ENCODE measurements around the gene RWDD4. TPM values are rescaled to one million over a fixed set of nuclear protein-coding genes. Genes with fewer than 3 reads are reported as not detected.

The RWDD4 gene
- total RNA-seq: 10 to 100 TPM; 30.5 to 40.3 (median 30.9) TPM

DNA sequence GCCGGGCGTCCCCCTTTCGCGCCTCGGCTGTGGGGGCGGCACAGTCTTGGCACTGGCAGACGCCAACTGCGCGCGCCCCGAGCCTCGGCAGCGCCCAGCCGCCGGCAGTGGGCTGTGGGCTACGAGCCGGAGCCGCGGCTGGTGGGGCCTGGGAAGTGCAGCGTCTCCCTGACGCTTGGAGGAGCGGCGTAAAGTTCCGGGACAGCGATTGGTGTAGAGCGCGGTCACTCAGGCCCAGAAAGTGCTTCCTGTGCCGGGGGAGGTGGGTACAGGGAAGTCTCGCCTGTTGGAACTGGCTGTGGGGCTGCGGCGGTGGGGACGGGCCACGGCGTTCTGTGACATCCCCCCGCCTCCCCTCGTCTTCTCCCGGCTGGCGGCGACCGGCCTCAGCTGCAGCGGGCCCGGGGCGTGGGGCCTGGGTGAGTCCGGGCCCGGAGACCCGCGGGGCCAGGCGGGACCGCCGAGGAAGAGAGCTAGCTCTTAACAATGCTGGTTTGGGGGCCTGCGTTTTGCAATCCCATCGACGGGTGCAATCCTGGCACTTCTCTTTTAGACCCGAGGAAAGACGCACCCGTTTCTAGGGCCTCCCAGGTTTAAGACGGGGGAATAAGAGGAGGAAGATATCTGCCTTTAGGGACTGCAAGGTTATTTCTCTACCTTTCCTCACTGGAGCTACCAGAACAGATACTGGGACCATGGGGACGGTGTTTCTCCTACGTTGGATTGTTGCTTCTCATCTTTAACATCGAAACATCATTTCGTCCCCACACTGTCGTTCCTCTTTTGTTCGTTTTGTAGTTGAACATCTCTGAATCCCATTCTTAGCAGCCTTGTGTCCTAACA, at the start of gene RWDD4, which contains the start of gene TRAPPC11:
Gene RWDD4 (minus strand): TSS at position 157 of the 843 bp plus-strand sequence. CDS start 233 bp downstream, outside the sequence.
Gene TRAPPC11 (plus strand): TSS at position 265 of the 843 bp plus-strand sequence. CDS start 4,575 bp downstream, outside the sequence.
- no peaks in the 10 kb centered on the region for H3K9me3 ChIP-seq
- H3K27ac ChIP-seq (replicated peaks in 1 of 4): peak within 1 kb of the TSS; percentile 86 to 94 (median 91)
- no peaks in the 10 kb centered on the region for H3K27me3 ChIP-seq
- 0% methylated on average over 13 of the region's 63 CpGs for WGBS
- DNase-seq (ENCODE audit: extremely low spot score): peak; percentile 99
- intact Hi-C loops (cut with DNase I): loop anchor here (2.0 to 10.0 kb wide), 3 partner anchors 54 to 186 kb away; no protein-coding TSS in a partner anchor
- H3K4me3 ChIP-seq: peak within 1 kb of the TSS; percentile 74 to 98 (median 89)
- TF ChIP-seq EP300 (IDR thresholded peaks at IDR 0.05) (no peak), CTCF (IDR thresholded peaks at IDR 0.05) (peak in 2 of 3 experiments; percentile 32 to 48), POLR2A (IDR thresholded peaks at IDR 0.05; ENCODE audit: low read depth) (peak; percentile 90), POLR2AphosphoS5 (IDR thresholded peaks at IDR 0.05) (peak; percentile 91 to 95)
- H3K36me3 ChIP-seq: peaks cover 0 to 25% (median 8%) of the 10 kb centered on the region in 4 donors
- H3K4me1 ChIP-seq: peaks cover 20 to 49% (median 43%) of the 10 kb centered on the region in 4 donors

DNA sequence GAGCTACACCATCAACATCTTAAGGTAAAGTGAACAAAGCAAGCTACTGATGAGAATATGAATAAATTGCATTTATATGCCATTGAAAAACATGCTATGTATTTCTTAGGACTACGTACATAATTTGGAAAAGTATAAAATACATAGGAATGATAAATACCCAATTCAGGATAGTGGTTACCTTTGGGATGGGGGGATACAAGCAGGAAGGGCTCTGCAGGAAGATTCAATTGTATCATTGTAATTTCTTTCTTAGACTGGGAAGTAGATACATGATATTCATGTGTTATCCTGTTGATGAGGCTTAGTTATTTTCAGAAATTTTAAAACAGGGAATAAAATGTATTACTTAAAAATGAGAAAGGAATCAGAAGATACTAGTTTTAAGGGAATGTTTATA, 43.5 kb upstream of the RWDD4 start:
- Histone ChIP-seq H3K36me3 (peaks cover 64 to 99% (median 87%) of the 10 kb centered on the region in 4 donors), H3K4me3 (no peak overlapping the region), H3K27ac (replicated peaks in 1 of 4) (no peak overlapping the region), H3K9me3 (no peaks in the 10 kb centered on the region), H3K27me3 (no peaks in the 10 kb centered on the region), H3K4me1 (no peaks in the 10 kb centered on the region)
- intact Hi-C loops (cut with DNase I): no loop called here
- WGBS: 50% methylated on average over 1 of the region's 1 CpG
- TF ChIP-seq CTCF (IDR thresholded peaks at IDR 0.05): no peak
- TF ChIP-seq EP300 (IDR thresholded peaks at IDR 0.05): no peak
- no peak for TF ChIP-seq POLR2A (IDR thresholded peaks at IDR 0.05; ENCODE audit: low read depth)
- no peak for TF ChIP-seq POLR2AphosphoS5 (IDR thresholded peaks at IDR 0.05)
- DNase-seq (ENCODE audit: extremely low spot score): no peak

DNA sequence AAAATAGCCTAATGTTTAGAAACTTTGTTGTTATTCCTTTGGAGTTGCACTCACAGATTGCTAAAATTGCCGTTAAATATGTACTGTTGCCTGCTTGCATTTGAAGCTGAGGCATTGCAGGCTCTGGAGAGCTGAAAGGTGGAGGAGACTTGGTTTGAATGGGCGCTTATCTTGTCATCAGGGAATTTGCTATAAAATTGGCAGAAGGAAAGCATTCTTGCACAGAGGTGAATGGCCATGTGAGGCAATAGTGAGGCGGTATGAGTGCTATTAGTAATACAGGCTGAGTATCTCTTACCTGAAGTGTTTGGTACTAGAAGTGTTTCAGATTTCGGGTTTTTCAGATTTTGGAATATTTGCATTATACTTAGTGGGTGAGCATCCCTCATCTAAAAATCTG, 41.4 kb upstream of the RWDD4 start:
- peaks cover 81 to 99% (median 90%) of the 10 kb centered on the region in 4 donors for H3K36me3 ChIP-seq
- intact Hi-C loops (cut with DNase I): no loop called here

DNA sequence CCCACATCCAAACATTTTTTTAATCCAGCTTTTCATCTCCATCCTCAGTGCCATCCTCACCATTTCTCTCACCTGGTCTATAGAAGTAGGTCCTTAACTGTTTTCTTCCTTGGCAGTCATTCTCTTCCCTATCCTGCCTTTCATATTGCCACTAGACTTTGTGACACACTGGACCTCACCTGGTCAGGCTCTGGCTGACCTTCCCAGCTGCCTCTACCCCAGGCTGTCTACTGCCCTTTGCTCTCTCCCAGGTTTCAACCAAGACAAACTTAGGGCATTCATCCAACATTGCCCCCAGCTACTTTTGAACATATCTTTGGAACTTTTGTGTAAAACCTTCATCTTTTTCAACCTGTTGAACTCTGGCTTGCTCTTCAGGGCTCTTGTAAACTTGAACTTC, 39.9 kb upstream of the RWDD4 start:
- no peak overlapping the region for H3K27ac ChIP-seq (replicated peaks in 1 of 4)
- no peak overlapping the region for H3K4me3 ChIP-seq
- peaks cover 86 to 100% (median 95%) of the 10 kb centered on the region in 4 donors for H3K36me3 ChIP-seq
- no peaks in the 10 kb centered on the region for H3K27me3 ChIP-seq
- no peak for DNase-seq (ENCODE audit: extremely low spot score)
- no peaks in the 10 kb centered on the region for H3K4me1 ChIP-seq
- no peak for TF ChIP-seq POLR2AphosphoS5 (IDR thresholded peaks at IDR 0.05)
- no peak for TF ChIP-seq POLR2A (IDR thresholded peaks at IDR 0.05; ENCODE audit: low read depth)
- TF ChIP-seq CTCF (IDR thresholded peaks at IDR 0.05): no peak
- no peaks in the 10 kb centered on the region for H3K9me3 ChIP-seq
- intact Hi-C loops (cut with DNase I): no loop called here

More for the DNA sequence above, 41.4 kb upstream of the RWDD4 start:
- Histone ChIP-seq H3K27ac (replicated peaks in 1 of 4) (no peak overlapping the region), H3K27me3 (no peaks in the 10 kb centered on the region), H3K9me3 (no peaks in the 10 kb centered on the region), H3K4me3 (no peak overlapping the region), H3K4me1 (no peaks in the 10 kb centered on the region)
- WGBS: 98% methylated on average over 4 of the region's 4 CpGs
- no peak for DNase-seq (ENCODE audit: extremely low spot score)
- TF ChIP-seq POLR2AphosphoS5 (IDR thresholded peaks at IDR 0.05): no peak
- TF ChIP-seq EP300 (IDR thresholded peaks at IDR 0.05): no peak
- no peak for TF ChIP-seq CTCF (IDR thresholded peaks at IDR 0.05)
- TF ChIP-seq POLR2A (IDR thresholded peaks at IDR 0.05; ENCODE audit: low read depth): no peak
